ENCODE results near the gene NR2C2AP. TPM values are rescaled to one million over a fixed set of nuclear protein-coding genes. Genes with fewer than 3 reads are reported as not detected.
"Not testable (repeated sequence)": the region's sequence is repeated elsewhere in the genome, so short reads cannot be mapped to it uniquely, and the experiment has no call there.

The NR2C2AP gene
- total RNA-seq, 2 donors from 2014 or later = 8.8 to 12.5 TPM

DNA sequence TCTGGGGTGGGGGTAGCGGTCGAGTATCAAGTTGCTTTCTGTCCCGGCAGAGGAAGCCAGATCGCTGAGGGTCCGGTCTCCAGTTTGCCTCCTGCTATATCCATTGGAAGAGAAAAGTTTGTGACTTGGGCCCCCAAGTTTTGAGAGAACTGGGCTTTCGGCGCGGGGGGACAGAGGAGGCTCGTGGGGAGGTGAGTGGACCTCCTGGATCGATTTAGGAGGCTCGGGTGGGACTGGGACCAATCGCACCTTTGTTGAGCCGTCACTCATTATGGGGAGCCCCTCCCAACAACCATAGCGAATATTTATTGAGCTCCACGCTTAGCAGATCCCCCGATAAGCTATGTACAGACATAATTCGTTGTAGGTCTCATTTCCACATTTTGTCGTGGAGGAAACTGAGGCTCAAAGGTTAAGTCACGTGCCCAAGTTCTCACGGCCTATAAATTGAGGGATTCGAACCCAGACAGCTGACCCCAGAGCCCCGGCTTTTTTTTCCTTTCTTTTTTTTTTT is 10.2 kb downstream of the NR2C2AP start:
- no peak for ATAC-seq
- no peak for DNase-seq
- intact Hi-C loops (cut with DNase I, micrococcal nuclease) = loop anchor here in 1 of 2 donors (5.0 kb wide), 1 partner anchor 214 kb away; the partner anchor contains the start of gene GATAD2A

DNA sequence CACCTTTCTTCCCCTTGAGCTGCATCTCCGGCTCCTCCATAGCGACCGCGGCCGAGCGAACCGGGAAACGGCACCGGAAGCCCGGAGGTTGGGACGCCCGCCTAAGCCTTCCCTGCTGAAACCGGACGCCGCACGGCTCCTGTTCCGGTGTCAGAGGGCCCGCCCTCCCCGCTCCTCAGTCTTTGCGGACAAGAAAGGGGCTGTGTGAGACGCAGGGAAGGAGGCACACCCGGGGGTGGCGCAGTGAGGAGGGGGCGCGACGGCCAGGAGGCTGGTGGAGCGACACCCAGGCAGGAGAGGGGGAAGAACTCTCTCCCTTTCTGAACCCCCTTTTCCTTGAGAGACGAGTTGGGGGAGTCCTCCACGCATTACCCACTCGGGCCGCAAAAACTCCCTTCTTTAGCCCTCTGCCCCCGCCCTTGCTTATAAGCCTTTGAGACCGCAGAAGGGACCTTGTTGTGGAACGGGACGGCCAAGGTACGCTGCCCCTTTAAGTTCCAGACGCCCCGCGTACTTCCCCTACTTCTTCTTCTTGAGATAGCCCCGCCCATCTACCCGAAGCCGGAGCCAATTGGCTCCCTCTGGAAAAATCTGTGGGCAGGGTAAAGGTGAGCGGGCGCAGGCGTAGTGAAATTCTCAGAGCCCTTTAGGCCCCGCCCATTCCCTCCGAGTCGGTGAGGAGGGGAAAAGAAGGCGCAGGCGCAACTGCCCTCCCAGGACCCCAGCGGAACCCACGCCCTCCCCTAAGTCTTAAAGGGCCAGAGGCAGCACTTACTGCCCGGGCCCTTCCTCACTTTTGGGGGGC is 10.9 kb downstream of the NR2C2AP start, which contains the start of the genes BORCS8 and RFXANK:
Gene BORCS8, minus strand, starts transcription at position 75 of the 805 bp plus-strand sequence. Its CDS starts 35 bp downstream, at position 40.
Gene RFXANK, plus strand, starts transcription at position 181 of the 805 bp plus-strand sequence. CDS start 1,689 bp downstream, outside the sequence.
- peak; percentile 92 for ATAC-seq
- intact Hi-C loops (cut with DNase I, micrococcal nuclease) = loop anchor here in 1 of 2 donors (5.0 kb wide), 1 partner anchor 215 kb away; the partner anchor contains the start of gene GATAD2A
- DNase-seq = peak; percentile 99 to 100

DNA sequence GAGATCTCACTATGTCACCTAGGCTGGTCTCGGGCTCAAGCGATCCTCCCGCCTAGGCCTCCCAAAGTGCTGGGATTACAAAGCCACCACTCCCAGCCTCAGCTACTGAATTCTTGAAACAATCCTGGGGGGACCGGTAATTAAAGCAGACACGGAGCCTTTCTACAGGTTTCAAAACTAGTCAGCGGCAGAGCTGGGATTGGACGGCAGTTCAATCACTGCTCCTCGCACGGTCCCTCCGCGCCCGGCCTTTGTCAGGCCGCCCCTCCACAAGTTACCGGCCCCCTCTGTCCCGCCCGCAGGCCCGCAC is 11.5 kb downstream of the NR2C2AP start:
- ATAC-seq (no peak), DNase-seq (no peak)
- intact Hi-C loops (cut with DNase I, micrococcal nuclease) = loop anchor here in 1 of 2 donors (5.0 kb wide), 1 partner anchor 216 kb away; the partner anchor contains the start of gene GATAD2A

DNA sequence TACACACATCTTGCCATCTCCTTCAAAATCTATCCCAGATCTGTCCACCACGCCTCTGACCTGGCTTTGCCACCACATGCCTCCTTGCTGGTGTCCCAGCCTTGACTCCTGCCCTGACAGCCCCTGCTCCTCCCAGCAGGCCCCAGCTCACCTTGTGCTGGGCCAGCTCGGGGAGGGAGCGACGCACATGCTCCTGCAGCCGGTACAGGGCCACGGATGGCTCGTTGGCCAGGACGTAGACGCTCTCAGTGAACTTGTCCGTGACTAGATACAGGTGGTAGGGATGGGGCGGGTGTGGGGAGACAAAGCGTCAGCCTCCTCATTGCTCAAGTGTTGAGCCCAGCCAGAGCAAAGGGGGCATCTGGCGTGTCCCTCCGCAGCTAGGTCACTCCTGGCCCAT is 16.5 kb downstream of the NR2C2AP start:
- intact Hi-C loops (cut with DNase I, micrococcal nuclease) = no loop called here
- no peak for DNase-seq
- no peak for ATAC-seq

DNA sequence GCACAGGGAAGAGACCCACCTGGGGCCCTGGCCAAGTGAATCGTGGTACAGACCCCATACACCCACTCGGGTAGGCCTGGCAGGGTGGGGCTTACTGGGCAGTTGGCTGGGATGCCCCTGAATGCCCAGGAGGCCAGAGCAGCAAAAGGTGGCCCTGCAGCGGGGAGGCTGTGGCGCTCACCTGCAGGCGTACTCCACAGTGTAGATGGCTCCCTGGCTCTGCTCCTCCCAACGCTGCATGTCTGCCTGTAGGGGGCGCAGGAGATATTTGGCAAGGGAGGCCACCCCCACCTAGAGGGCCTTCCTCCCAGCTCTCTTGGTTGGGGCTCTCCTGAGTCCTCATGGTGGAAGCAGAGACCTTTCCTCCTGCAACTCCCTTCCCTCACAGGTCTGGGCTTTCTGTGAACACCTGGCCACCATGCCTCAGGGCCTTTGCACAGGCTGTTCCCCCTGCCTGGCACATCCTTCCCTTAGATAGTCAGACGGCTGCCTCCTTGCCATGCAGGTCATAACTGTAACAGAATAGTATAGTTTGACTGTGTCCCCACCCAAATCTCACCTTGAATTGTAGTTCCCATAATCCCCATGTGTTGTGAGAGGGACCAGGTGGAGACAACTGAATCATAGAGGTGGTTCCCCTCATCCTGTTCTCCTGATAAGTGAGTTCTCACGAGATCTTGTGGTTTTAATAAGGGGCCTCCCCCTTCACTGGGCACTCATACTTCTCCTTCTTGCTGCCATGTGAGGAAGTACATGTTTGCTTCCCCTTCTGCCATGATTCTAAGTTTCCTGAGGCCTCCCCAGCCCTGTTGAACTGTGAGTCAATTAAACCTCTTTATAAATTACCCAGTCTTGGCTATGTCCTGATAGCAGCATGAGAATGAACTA is 17.1 kb downstream of the NR2C2AP start:
- ATAC-seq (peak; percentile 89), DNase-seq (peak in 1 of 2 donors; percentile 41)
- intact Hi-C loops (cut with DNase I, micrococcal nuclease) = no loop called here

DNA sequence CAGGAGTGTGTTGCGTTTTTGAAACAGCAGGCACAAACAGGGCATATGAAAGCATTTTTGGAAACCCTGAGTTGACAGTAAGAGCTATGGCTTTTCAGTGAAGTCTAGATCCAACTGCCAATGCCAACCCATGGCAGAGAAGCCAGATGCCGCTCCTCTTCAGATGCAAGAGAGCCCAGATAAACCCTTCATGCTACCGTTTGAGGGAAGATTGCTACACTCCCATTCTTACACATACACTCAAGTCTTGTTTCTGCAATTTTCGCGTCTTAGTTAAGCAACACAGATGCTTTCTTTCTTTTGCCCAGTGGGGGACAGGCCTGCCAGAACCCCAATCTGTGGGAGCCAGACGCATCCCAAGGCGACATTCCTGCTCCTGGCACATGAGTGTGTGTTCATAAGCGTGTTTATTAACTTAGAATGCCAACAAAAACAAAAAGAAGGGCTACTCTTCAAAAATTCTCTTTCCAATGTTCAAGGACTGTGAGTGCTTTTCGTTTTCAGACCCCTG is 21.7 kb downstream of the NR2C2AP start:
- ATAC-seq = no peak

DNA sequence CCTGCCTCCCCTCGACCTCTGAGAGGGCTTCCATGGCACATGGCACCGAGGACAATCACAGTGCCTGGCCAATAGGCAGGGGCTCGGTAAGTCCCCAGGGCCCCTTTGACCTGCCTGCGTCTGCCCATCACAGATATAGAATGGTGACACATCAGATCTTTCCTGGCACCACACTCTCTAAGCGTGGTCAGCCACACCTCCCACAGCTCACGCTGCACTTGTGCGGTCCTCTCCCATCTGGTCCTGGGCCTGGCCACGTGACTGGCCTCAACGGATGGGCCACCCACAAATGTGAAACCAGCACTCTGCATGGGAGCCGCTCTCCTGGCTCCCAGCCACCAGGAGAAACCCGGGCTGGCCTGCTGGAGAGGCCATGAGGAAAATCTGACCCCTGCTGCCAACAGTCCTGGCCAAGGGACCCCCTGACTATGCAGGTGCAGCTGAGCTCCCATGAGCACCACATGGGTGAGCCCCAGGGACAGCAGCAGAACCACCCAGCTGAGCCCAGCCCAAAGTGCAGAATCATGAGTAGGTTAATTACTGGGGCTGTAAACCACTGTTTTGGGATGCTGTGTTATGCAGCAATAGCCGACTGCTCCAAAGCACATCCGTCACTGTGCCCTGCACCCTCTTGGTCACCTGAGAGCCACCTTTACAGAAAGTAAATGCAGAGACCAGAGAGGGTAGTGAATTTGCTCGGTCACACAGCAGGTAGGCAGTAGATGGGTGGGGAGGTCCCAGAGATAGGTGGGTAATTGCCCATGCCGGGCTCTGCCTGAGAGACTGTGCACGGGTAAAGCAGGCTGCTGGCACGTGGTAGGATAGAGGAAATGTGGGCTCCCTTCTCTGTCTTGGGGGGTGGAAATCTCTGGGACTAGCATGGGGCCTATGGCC is 23.4 kb downstream of the NR2C2AP start:
- no peak for DNase-seq
- intact Hi-C loops (cut with DNase I, micrococcal nuclease) = no loop called here
- peak; percentile 6 for ATAC-seq

More for the DNA sequence above, 21.7 kb downstream of the NR2C2AP start:
- intact Hi-C loops (cut with DNase I, micrococcal nuclease) = no loop called here
- no peak for DNase-seq

DNA sequence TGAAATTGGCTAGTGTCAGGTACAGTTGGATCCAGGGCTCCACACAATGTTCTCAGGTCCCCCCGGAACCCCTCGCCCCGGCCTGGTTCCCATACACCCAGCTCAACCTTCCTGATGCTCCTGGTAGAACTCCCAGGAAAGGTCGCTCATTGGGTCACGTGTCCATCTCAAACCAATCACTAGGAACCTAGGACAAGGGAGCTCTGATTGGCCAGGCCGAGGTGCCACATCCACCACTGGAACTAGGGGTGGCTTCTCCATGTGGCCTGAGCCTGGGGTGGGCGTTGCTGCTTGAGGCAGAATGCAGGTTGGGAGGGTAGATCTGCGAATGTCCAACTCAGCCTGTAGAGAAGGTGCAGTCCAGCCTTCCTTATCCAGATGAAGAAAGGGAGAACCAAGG is 26.3 kb downstream of the NR2C2AP start:
- intact Hi-C loops (cut with DNase I, micrococcal nuclease) = no loop called here
- no peak for DNase-seq
- no peak for ATAC-seq

DNA sequence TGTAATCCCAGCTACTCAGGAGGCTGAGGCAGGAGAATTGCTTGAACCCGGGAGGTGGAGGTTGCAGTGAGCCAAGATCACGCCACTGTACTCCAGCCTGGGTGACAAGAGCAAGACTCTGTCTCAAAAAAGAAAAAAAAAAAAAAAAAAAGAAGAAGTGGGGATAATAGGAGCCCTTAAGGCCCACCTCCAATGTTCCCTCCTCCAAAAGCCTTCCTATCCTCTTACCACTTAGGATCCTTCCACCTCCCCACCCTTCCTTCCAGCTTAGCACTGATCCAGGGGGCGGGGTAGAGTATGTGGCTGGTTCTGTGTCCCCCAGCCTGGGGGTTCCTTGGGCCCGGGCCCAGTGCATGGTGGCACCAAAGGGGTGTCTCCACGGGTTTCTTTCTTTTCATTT is 30.0 kb downstream of the NR2C2AP start:
- intact Hi-C loops (cut with DNase I, micrococcal nuclease); ATAC-seq; DNase-seq: not testable (repeated sequence)

DNA sequence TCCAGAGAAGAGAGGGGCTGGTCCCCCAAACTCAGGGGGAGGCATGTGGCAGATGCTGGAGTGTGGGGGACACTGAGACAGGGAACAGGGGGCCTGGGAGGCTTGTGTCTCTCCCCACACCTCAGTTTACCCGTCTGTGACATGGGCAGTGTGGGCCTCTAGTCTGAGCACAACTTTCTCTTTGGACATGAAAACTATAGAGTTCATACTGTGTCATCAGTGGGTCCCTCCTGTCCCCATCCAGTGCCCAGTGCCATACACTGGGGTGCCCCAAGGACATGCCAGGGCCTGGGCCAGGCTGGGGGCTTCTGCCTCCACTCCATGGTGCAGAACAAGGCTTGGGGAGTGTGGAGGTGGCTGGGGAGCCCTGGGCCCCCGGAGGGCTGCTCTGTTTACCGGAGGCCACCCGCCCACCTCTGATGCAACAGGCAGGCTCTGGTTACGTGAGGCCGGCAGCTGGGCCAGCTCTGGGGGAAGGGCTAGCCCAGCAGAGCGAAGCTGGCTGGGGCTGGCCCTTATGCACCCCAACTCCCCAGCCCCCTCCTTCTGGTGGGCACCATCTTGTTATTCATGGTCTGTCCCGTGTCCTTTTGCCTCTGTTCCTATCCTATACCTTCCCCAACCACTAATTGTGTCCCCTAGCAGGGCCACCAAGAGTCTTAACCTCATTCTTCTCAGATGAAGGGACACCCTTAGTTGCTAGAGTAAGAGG is 31.2 kb downstream of the NR2C2AP start:
- intact Hi-C loops (cut with DNase I, micrococcal nuclease) = no loop called here
- DNase-seq = no peak
- ATAC-seq = no peak

DNA sequence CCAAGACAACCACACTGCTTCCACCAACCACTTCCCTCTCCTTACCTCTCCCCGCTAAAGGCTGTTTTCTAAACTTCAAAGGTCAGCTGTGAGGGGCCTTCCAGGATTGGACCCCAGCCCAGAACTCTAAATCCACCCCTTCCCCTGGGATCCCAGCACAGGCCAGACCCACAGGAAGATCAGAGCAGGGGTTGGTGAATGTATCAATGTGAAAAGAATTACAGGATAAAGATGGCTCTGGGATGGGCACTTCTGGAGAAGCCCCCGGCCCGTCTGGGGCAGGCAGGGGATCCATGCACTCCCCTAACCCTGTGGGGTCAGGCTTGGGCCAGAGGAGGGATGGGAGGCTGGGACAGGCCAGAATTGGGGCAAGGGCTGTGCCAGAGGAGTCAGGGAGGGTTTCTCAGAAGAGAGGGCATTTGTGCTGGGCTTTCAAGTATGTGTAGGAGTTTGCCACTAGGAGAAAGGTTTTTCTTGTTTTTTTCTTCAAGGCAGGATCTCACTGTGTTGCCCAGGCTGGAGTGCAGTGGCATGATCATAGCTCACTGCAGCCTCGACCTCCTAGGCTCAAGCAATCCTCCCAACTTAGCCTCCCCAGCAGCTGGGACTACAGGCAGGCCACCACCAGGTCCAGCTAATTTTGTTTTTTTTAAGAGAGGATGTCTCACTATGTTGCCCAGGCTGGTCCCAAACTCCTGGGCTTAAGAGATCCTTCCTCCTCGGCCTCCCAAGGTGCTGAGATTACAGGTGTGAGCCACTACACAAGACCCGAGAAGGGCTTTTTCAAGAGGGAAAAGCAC is 32.1 kb downstream of the NR2C2AP start:
- intact Hi-C loops (cut with DNase I, micrococcal nuclease) = no loop called here
- no peak for ATAC-seq
- no peak for DNase-seq

DNA sequence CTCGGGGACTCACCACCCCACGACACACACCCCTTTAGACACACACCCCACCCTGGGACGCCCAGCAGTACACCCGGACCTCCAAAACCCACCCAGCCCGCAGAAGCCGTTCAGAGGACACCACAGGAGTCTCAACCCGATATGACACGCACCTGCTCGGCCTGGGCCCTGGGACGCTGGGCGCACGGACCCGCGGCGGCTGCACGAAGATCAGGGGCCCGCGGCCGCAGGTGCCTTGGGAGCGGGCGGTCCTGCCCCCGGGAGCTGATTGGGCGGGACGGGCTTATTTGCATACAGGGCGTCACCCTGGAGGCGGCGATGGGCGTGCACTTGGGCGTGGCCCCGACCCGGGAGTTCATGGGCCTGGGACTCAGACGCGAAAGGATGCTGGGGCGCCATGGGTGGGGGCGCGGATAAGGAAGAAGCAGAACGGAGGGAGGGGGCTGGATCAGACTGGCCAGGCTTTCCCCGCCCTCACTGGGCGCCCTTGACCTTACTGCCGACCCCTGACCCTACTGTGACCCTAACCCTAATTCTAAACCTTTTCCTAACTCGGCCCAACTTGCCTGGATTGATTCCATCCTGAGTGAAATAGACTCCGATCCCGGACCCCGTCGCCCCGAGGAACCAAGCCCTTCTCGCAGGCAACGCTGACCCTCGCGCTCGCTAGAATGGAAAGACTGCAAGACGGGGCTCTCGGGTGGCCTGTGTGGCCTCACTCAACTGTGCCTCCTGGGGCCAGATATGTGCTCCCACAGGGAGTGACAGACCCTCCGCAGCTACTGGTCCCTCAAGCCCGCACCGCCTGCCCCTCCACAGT is 33.0 kb downstream of the NR2C2AP start, which contains the start of gene MEF2B:
Gene MEF2B, minus strand, starts transcription at position 211 of the 820 bp plus-strand sequence. CDS start 19,528 bp downstream, outside the sequence.
- peak; percentile 83 to 90 for DNase-seq
- ATAC-seq = peak; percentile 97
- intact Hi-C loops (cut with DNase I, micrococcal nuclease) = no loop called here

DNA sequence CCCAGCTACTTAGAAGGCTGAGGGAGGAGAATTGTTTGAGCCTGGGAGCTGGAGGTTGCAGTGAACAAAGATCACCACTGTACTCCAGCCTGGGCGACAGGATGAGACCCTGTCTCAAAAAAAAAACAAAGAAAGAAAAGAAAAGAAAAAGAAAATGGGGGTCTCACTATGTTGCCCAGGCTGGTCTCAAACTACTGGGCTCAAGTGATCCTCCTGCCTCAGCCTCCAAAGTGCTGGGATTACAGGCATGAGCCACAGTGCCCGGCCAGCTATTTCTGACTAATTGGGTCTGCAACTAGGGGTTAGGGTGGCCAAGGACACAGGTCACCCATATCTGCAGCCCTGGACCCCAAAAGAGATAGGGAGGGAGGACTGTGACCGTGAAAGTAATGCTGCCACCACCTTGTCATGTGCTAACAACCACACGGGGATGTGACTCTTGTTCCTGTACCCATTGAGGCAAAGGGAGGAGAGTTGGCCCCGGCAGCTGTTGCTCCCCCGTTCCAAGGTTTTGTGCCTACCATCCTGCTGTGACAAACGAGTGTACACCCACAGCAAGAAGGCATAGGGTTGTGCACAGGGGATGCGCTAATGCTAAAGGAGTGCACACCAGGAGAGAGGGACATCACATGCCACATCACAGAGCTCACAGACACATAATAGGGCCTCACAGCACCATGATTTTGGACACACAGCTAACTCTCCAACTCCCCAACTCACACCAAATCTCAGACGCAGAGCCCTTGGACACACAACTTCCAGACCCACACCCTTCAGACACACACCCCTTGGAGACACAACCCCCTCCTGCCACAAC is 33.8 kb downstream of the NR2C2AP start:
- intact Hi-C loops (cut with DNase I, micrococcal nuclease) = no loop called here
- DNase-seq (no peak), ATAC-seq (no peak)

DNA sequence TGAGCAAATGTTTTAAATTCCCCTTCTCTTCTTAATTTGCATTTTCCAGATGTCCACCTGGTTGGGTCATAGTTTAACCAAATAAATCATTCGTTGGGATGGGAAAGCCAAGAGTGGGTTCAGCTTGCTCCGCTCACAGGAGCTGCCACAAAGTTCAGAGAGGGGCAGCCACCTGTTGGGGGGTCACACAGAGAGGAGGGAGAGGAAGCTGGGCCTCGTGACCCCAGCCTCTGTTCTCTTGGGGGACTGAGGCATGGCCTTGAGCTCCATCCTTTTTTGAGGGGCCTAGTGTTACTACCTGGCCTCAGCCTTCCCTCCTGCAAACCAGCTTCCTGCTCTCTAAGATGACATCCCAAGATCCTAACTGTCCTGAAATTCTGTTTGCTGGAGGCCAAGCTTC is 35.6 kb downstream of the NR2C2AP start:
- DNase-seq (no peak), ATAC-seq (no peak)
- intact Hi-C loops (cut with DNase I, micrococcal nuclease) = no loop called here

DNA sequence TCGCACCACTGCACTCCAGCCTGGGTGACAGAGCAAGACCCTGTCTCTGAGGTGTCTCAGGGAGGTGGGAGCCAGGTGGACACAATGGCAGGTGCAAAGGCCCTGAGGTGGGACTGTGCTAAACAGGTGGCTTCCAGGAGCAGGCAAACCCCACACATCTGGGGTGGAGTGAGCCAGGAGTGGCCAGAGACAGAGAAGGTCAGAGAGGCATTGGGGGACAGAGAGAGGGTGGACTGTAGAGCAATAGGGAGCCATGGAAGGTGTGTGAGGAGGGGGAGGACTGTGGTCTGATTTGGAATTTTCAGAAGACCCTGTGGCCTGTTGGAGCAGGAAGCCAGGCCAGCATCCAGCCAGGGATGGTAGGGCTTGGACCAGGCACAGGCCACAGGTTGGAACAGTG is 37.8 kb downstream of the NR2C2AP start:
- DNase-seq (no peak), ATAC-seq (no peak)
- intact Hi-C loops (cut with DNase I, micrococcal nuclease) = no loop called here

Measured in left colon (tissue), 2 donors.